ENCODE data around the gene RIC1.

RIC1 gene

DNA sequence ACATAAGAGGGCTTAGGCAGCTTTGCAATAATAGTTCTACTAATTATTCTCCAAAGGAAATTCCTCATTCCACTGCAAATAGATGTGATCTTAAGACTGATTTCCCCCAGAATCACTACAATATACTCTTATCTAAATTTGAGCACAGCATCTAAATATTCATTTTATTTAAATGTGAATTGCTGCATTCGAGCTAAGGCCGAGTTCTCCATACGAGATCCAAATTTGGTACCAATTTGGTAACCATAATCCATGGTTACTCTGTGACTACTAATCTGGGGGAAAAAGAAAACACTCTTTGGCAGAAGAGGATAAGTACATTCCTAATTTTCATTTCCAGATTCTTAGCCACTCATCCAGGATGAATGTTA lies 19.7 kb upstream of the RIC1 start:
- H3K4me3 ChIP-seq (ENCODE audit: low read depth, low read length) = peak overlapping the region; percentile 54
- DNase-seq (ENCODE audit: low read depth) = no peak
- TF ChIP-seq, protein P1, sequence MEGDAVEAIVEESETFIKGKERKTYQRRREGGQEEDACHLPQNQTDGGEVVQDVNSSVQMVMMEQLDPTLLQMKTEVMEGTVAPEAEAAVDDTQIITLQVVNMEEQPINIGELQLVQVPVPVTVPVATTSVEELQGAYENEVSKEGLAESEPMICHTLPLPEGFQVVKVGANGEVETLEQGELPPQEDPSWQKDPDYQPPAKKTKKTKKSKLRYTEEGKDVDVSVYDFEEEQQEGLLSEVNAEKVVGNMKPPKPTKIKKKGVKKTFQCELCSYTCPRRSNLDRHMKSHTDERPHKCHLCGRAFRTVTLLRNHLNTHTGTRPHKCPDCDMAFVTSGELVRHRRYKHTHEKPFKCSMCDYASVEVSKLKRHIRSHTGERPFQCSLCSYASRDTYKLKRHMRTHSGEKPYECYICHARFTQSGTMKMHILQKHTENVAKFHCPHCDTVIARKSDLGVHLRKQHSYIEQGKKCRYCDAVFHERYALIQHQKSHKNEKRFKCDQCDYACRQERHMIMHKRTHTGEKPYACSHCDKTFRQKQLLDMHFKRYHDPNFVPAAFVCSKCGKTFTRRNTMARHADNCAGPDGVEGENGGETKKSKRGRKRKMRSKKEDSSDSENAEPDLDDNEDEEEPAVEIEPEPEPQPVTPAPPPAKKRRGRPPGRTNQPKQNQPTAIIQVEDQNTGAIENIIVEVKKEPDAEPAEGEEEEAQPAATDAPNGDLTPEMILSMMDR (IDR thresholded peaks at IDR 0.05; ENCODE audit: insufficient read depth, low read depth, low read length, missing control alignments) = no peak

DNA sequence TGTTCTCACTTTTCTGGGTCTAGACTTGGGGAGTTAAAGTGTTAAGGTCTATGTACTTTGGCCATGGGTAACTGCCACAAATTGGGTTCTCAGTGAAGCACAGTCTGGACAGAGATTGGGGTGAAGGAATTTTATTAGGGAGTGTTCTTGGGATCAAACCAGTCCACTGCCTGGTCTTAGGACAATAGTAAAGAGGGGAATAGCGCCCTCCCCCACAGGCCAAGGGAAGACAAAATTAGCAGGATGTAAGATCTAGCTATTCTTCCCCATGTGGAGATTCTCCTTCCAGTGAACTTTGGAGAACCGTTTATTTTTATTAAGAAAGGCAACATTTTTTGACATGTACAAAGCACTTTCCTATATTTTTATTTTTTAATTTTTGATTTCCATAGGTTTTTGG lies 18.4 kb upstream of the RIC1 start:
- no peak for DNase-seq (ENCODE audit: low read depth)
- TF ChIP-seq, protein P1 (IDR thresholded peaks at IDR 0.05; ENCODE audit: insufficient read depth, low read depth, low read length, missing control alignments) = no peak
- no peak overlapping the region for H3K4me3 ChIP-seq (ENCODE audit: low read depth, low read length)

DNA sequence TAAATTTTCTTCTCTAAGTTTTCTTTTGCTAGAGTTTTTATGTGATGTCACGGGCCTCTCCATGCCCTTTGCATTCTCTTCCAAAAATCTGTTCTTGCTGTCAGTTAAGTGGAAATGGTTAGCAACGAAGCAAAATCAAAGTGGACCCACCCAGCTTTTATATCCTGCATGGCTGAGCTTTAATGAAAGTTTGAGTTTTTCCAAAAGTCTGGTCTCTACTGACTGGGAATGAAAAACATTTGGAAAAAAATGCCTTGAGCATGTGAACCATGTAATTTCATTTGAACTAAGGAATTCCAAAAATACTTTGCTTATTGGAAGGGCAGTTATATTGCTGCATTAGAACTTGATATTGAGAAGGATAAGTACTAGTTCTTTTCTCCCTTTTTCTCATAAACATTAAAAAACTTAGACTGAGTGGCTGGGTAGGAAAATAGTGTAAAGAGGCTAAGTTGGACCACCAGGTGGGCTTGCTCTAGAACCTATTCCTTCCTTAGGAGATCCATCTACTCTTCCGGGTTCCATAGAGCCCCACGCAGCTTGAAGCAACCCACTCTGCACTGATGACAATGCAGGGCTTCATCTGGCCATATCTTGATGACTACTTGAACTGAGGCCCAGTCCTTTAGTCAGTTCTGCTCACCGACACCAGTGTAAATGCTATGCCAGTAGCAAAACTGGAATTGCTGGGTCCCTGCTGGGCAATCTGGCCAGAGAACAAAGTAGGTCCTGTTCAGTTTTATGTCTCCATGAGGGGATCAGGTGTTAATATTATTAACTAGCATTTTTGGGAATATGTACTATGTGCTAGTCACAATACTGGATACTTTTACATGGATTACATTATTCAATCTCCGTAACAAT lies 17.4 kb upstream of the RIC1 start:
- TF ChIP-seq, protein P1 (IDR thresholded peaks at IDR 0.05; ENCODE audit: insufficient read depth, low read depth, low read length, missing control alignments) = no peak
- DNase-seq (ENCODE audit: low read depth) = no peak
- H3K4me3 ChIP-seq (ENCODE audit: low read depth, low read length) = no peak overlapping the region

DNA sequence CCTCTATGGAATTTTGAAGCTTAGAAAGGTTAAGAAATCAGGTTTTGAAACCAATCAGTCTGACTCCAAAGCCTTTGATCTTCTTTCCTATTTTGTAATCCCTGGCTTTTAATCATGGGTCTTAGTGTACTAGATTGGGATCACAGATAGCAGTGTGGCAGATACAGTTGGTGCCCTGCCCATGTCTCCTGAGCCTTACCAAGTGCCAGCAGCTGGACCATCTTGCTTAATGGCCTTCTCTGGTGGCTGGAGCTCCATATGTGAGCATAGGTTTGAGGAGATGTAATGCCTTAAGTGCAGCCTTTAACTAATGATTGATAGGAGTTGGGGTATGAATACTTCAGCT lies 16.7 kb upstream of the RIC1 start:
- TF ChIP-seq, protein P1 (IDR thresholded peaks at IDR 0.05; ENCODE audit: insufficient read depth, low read depth, low read length, missing control alignments) = no peak
- no peak for DNase-seq (ENCODE audit: low read depth)
- H3K4me3 ChIP-seq (ENCODE audit: low read depth, low read length) = no peak overlapping the region

DNA sequence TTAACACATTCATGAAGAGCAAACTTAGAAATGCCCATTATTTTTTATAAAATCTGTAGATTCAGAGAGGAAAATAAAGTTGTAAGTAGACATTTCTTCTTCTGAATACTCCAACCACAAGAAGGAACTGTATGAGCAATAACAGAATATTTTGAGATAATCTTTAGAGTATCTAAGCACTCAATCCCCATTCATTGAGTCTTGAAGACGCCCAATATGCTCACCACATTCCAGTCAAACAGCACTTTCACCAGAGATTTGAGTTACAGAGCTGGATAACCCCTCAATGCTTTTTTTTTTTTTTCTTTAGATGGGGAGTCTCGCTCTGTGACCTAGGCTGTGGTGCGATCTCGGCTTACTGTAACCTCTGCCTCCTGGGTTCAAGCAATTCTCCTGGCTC lies 14.7 kb upstream of the RIC1 start:
- no peak overlapping the region for H3K4me3 ChIP-seq (ENCODE audit: low read depth, low read length)

DNA sequence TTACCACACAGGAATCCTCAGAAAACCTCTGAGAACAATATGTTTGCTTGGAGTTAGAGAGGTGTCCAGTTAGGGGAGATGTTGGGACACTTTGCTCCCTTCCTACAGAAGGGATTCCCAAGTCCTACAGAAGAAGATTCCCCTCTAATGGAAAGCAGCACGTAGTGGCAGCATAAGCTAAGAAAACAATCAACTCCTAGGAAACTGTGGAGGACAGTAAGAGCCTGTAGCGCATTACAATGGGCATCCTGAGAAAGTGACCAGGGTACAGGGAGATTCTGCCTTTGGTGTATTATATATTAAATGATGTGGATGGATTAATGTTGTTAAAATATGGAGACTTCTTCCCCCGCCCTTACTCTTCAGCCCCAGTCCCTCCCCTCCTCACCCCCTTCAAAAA lies 13.9 kb upstream of the RIC1 start:
- H3K4me3 ChIP-seq (ENCODE audit: low read depth, low read length) = no peak overlapping the region
- TF ChIP-seq, protein P1 (IDR thresholded peaks at IDR 0.05; ENCODE audit: insufficient read depth, low read depth, low read length, missing control alignments) = no peak
- DNase-seq (ENCODE audit: low read depth) = no peak

More for the DNA sequence above, 14.7 kb upstream of the RIC1 start:
- TF ChIP-seq, protein P1 (IDR thresholded peaks at IDR 0.05; ENCODE audit: insufficient read depth, low read depth, low read length, missing control alignments) = no peak
- no peak for DNase-seq (ENCODE audit: low read depth)

DNA sequence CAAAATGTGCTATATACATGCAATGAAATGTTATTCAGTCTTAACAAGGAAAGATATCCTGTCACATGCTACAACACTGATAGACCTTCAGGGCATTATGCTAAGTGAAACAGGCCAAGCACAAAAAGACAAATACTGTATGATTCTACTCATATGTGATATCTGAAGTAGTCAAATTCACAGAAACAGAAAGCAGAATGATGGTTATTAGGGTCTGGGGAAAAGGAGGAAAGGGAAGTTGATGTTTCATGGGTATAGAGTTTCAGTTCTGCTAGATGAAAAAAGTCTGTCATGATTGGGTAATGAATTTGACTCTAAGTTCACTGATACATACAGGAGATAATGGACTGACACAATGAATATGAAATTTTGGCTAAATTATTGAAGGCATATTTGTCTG lies 11.2 kb upstream of the RIC1 start:
- no peak overlapping the region for H3K4me3 ChIP-seq (ENCODE audit: low read depth, low read length)
- TF ChIP-seq, protein P1 (IDR thresholded peaks at IDR 0.05; ENCODE audit: insufficient read depth, low read depth, low read length, missing control alignments) = no peak
- DNase-seq (ENCODE audit: low read depth) = peak; percentile 89

Data from GM12865 (cell line).